ENCODE measurements around the gene CYP26C1.

DNA sequence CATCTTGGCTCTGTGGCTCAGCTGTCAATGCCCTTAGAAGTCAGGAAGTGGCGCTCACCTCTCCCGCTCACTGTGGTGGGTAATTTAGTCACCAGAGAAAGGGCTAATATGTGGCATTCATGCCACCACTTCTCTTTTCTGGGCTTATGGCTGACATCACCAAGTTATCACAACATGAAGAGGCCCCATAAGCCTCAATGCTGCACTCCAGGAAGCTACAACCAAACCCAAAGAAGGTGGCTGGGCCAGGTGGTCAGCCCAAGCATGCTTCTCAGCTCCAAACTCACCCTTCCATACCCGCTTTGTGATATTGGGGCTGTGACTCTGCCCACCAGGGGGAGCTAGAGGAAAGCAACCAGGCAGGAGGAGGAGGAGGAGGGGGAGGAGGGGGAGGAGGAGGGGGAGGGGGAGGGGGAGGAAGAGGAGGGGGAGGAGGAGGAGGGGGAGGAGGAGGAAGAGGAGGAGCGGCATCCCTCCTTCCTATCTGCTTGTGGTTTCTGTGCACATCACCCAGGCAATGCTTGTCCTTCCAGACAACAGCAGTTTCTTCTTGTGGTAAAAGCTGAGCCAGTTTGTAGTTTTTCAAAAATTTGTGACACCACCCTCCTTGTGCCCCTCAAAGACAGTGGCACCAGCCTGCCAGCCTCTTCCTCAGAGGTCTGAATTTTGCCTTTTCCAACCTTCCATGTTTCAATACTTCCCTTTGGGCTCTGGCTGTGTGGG is 55.2 kb downstream of the CYP26C1 start:
- TF ChIP-seq CTCF (IDR thresholded peaks at IDR 0.05) (peak in 3 of 4 experiments; percentile 29 to 41 (median 40)), POLR2A (IDR thresholded peaks at IDR 0.05) (no peak)
